ENCODE results near the gene CACTIN. TPM values are rescaled to one million over a fixed set of nuclear protein-coding genes. Genes with fewer than 3 reads are reported as not detected.

Gene CACTIN

Small RNA genes within 50 kb of the gene (small RNA-seq; reads per million reads assigned to genes)
- gene AC005786.1, result not detected

All from skeletal muscle satellite cell (primary cell).